Measurements from ENCODE around the gene CCNC.

CCNC gene

GRCh38 chr6:99568103-99568933 lies at the start of gene CCNC:
TSS of gene CCNC (minus strand) at chr6:99568660. CDS start at chr6:99568527, 133 bp downstream.
- peak; percentile 97 for DNase-seq (ENCODE audit: low read depth in 2 of 2)

- no peak for DNase-seq (ENCODE audit: low read depth in 2 of 2)
Observed at GRCh38 chr6:99617131-99617530, 48.7 kb upstream of the CCNC start.

- no peak for DNase-seq (ENCODE audit: low read depth in 2 of 2)
Observed at GRCh38 chr6:99614430-99615186, 46.1 kb upstream of the CCNC start.

- no peak for DNase-seq (ENCODE audit: low read depth in 2 of 2)
Observed at GRCh38 chr6:99613705-99614429, 45.4 kb upstream of the CCNC start.

GRCh38 chr6:99613409-99613704 lies 44.9 kb upstream of the CCNC start:
- DNase-seq (ENCODE audit: low read depth in 2 of 2): no peak

GRCh38 chr6:99612551-99613408 lies 44.3 kb upstream of the CCNC start:
- DNase-seq (ENCODE audit: low read depth in 2 of 2): no peak

- DNase-seq (ENCODE audit: low read depth in 2 of 2): no peak
Observed at GRCh38 chr6:99611148-99611547, 42.7 kb upstream of the CCNC start.

GRCh38 chr6:99609905-99610489 lies 41.5 kb upstream of the CCNC start:
- no peak for DNase-seq (ENCODE audit: low read depth in 2 of 2)

GRCh38 chr6:99608886-99609482 lies 40.5 kb upstream of the CCNC start:
- DNase-seq (ENCODE audit: low read depth in 2 of 2): no peak

- no peak for DNase-seq (ENCODE audit: low read depth in 2 of 2)
Observed at GRCh38 chr6:99608059-99608885, 39.8 kb upstream of the CCNC start.

- DNase-seq (ENCODE audit: low read depth in 2 of 2): no peak
Observed at GRCh38 chr6:99607416-99608036, 39.1 kb upstream of the CCNC start.

GRCh38 chr6:99606656-99607415 lies 38.4 kb upstream of the CCNC start, which contains the start of gene PRDM13:
TSS of gene PRDM13 (plus strand) at chr6:99606833. CDS start at chr6:99607035, 202 bp downstream.
- DNase-seq (ENCODE audit: low read depth in 2 of 2): no peak

GRCh38 chr6:99605911-99606655 lies 37.6 kb upstream of the CCNC start:
- no peak for DNase-seq (ENCODE audit: low read depth in 2 of 2)

GRCh38 chr6:99605074-99605734 lies 36.7 kb upstream of the CCNC start:
- no peak for DNase-seq (ENCODE audit: low read depth in 2 of 2)

GRCh38 chr6:99604166-99605073 lies 36.0 kb upstream of the CCNC start:
- no peak for DNase-seq (ENCODE audit: low read depth in 2 of 2)

All from fibroblast of skin of left quadriceps (primary cell).